Right lung (tissue), 5 donors: ENCODE results near the gene RERG. TPM values are rescaled to one million over a fixed set of nuclear protein-coding genes. Genes with fewer than 3 reads are reported as not detected.

Experiments used
- DNase-seq, 2 donors: peaks; one replicate each; pipeline ENCODE4 v3.0.0-alpha.2; 2013
- polyA plus RNA-seq, 5 donors: library from polyadenylated mRNA; unstranded; fragments of 120-200 nt; gene quantifications; one replicate each; pipeline versions ENCODE4 v1.2.1 to v1.2.3, GENCODE V29; 2013; ENCODE audit warnings: inconsistent platforms in 1 of 5, low replicate concordance in 1 of 5; ENCODE audit not compliant: insufficient read length in 5 of 5, insufficient read depth in 1 of 5

The RERG gene
- polyA plus RNA-seq, 5 donors = 11.8 to 18.3 (median 16.7) TPM

- peak in 1 of 2 donors; percentile 45 for DNase-seq
These were observed 4.1 kb upstream of the RERG start for GRCh38 chr12:15225136-15225862.

DNA sequence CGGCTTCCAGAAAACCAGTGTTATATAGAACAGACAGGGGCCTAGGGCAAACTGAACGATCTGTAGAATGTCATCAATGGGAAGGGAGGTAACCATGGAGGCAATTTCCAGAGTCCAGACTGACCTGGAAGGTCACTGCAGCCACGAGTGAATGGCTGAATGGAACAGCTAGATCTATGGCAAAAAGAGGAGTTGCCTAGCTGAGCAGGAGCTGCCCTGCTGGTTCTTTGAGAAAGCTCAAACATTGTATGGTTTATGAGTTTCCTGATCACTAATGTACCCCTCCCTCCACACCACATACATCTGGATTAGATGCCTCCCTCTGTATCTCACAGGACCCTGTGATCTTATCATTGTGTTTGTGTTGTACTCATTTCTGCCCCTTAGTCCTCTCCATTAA, 1.0 kb upstream of the RERG start:
- DNase-seq = no peak

DNA sequence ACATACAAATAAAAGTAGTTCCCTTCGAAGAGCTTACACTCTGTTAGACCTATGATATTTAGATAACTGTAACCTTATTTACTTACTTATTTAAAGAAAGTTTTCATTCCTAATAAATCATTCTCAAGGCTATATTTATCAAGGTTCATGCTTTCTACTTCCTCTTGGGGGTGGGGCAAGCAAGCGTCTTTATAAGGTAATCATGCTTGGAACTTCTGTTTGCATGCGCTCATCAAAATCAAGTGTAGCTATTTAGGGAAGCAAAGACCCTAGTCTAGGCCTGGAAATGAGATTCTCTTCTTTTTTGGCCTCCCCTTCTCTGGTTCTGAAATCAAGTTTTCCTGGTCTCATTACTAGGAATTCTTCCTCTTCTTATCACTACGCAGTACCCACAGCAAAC, 766 bp downstream of the RERG start:
- DNase-seq = no peak

- no peak for DNase-seq
These were observed 2.4 kb downstream of the RERG start for GRCh38 chr12:15218794-15219193.

GRCh38 chr12:15216036-15216889, 5.0 kb downstream of the RERG start:
- DNase-seq = no peak

- no peak for DNase-seq
These were observed 6.2 kb downstream of the RERG start for GRCh38 chr12:15214851-15215601.

DNA sequence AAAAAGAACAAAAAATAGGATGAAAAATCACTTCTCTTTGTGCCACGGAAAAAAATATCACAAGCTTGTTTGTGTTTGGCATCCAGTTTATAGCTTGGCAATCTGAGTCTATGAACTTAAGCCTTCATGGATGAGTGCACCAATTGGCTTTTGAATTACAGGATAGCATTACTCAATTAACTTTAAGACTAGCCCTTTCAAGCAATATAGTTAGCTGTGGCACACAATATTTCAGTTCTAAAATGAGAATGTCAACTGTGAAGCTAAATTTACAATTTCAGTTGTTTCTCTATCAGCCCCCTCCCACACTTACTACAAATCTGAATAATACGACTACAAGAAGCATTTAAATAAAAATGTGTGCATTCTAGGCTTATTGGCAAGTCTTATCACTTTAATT, 8.3 kb downstream of the RERG start:
- DNase-seq = no peak

- peak; percentile 51 to 56 for DNase-seq
These were observed 11.4 kb downstream of the RERG start for GRCh38 chr12:15209782-15210181.

DNA sequence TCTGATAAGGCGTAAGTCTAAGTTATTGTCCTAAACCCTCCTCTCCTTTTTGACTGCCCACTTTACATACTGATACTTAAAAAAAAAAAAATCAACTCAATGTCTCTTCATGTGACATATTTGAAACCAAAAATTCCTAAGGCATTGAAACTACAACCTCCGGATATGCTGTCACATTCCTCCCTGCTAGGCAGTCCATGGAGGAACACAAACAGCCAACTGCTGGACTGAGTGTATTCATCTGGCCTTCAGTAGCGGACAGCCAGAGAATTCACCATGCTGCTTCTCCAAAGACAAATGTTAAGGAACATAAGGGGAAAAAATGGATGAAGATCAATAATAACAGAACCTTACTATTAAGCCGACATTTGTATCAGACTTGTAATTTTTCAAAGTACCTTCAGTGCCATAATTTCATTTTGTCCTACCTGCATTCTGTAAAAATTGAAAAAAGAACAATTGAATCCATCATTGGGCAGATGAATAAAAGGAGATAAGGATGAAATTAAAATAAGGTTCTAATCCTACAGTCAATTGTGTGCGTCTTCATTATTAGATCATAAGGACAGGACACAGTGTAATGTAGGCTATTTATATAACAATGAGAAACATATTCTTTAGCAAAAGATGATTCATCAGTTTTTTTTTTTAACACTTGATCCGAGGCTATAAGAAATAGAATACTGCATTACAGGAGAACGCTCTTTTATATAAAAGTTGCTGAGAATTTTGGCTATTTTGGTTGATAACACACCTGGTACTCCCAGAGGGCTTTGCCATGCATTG, 12.2 kb downstream of the RERG start:
- DNase-seq = no peak

DNA sequence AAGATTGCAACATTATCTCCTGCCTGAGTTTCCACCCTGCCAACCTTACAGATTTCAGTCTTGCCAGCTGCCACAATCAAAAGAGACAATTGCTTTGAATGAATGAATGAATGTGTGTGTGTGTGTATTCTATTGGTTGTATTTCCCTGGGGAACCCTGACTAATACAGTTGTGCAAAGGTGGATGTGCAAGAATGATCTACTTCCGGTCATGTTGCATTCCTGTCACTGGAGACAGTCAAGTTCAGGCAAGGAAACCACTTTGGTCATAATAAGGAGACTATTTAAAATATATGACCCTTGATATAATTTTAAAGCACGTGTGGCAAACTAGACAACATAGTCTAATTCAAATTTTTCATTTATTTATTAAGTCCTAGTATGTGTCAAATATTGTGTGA, 13.1 kb downstream of the RERG start:
- DNase-seq = no peak

GRCh38 chr12:15206831-15207389, 14.3 kb downstream of the RERG start:
- no peak for DNase-seq

DNA sequence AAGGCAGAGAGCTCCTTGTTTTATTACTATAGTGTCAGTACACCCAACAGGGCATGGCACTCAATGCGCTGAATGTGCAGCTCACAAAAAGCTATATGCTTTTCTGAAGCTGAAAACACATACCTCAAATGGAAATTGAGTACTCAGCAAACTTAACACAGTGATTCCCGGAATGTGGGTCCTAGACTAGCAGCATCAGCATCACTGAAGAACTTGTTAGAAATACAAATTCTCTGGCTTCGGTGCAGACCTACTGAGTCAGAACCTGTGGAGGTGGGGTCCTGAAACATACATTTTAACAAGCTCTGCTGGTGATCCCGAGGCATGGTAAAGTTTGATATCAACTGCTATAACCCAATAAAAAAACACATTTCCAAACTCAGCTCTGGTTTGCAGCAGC, 14.9 kb downstream of the RERG start:
- DNase-seq = no peak

DNA sequence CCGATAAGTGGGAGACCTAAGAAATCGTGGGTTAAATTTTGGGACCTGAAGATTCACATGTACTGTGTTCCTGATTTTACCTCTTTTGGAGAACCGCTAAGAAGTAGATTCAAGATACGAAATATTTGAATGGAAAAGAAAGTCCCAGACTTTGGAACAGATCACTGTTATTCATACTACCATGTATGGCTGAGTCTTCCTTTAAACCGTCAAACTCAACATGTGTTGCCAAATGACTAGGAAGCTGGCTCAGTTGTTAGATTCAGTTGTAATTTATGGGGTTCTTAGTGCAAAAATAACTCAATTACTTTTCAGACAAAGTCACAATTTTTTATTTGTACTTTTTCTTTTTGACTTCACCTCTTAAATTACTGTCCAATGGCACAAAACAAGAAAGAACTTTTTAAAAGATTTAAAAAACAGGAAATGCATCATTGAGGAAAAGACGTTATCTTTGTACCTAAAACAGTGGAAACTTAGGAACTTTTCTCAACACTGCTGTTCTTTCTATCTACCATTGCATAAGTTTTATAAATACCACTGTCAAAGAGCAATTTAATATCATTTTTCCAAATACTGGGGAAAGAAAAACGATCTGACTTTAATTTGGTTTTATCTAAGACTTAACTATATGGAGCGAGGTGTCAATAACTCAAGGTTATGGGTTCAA, 15.7 kb downstream of the RERG start:
- DNase-seq = no peak

- no peak for DNase-seq
These were observed 19.8 kb downstream of the RERG start for GRCh38 chr12:15201456-15201855.

GRCh38 chr12:15201056-15201455, 20.2 kb downstream of the RERG start:
- DNase-seq = no peak

DNA sequence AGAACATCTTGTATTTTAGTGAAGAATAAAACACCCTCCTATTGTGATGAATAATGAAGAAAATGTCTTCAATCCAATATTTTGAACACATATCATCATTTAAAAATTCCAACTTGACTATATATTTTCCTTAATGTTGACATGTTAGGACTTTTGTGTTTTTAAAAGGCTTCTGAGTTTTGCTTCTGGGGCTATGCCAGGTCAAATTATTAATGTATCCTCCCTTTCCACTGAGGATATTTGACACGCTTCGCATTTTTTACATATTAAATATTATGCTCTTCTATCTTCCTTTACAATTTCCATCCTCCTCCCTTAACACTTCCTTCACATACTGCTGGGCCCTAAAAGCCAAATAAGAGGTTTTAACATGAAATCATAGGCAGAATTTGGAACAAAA, 20.6 kb downstream of the RERG start:
- no peak for DNase-seq

DNA sequence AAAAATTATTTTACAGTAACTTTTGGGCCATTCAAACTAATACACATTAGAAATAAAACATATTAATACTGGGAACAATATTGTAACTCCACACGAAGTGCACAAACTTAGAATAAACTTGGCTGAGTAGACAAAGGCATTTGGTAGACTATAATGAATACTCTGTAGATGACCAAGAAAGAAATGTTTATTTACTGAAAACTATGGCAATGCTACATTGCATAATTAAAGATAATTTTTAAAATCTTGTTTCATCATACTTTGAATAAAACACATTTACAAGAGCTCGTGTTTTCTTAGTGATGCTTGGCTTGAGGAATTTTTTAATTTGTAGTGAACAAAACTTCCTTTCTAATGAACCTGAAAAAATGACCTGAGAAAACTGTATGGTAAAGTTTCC, 21.3 kb downstream of the RERG start:
- no peak for DNase-seq

- DNase-seq = no peak
These were observed 24.3 kb downstream of the RERG start for GRCh38 chr12:15196678-15197505.

DNA sequence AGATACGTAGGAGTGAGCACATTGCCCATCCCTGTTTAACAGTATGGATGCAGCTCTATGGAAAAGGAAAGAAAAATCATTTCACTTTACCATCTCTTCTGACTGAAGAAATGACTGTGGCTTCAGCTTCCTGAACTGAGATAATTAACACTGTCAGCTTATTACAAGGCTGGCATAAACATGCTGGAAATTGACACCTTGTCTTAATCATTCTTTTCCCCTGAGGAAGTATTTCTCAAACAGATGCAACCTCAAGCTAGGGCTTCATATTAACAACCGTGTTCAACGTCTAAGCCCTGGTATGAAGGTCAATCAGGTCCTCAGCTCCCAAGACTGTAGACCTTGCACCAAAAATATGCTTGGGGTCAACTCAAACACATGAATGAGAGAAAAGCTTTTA, 25.0 kb downstream of the RERG start:
- DNase-seq = no peak
